SU-DHL-6 (cell line): ENCODE results near the gene P4HA1.

Experiments
- CTCF ChIP-seq: fragments of 200-600 bp; sonication (generic); IDR thresholded peaks from one replicate; pipeline ENCODE4 v1.5.1; 2017; ENCODE audit warnings: antibody characterized with exemption, mild to moderate bottlenecking, low read length, moderate library complexity; ENCODE audit not compliant: insufficient read depth, poor library complexity, severe bottlenecking
- EZH2phosphoT487 ChIP-seq: fragments of 200-600 bp; sonication (generic), shearing (Covaris generic); conservative IDR thresholded peaks from 2 replicates; pipeline ENCODE4 v1.6.1; 2018; ENCODE audit warnings: mild to moderate bottlenecking, antibody characterized with exemption, low read length, moderate library complexity, mixed read lengths

GRCh38 chr10:73117976-73118743, 21.5 kb upstream of the P4HA1 start:
- TF ChIP-seq CTCF (no peak), EZH2phosphoT487 (no peak)
